SU-DHL-6 (cell line): ENCODE results near the gene HIVEP1.
"Not testable (repeated sequence)": the region's sequence is repeated elsewhere in the genome, so short reads cannot be mapped to it uniquely, and the experiment has no call there.

Experiments
- H2AFZ ChIP-seq: fragments of 200-600 bp; sonication (generic); 2 replicates; pipeline ENCODE4 v1.6.1; 2014; ENCODE audit warnings: low read depth, mild to moderate bottlenecking, moderate library complexity, mixed read lengths, antibody characterized with exemption, low read length; ENCODE audit not compliant: severe bottlenecking
- H3F3A ChIP-seq: fragments of 200-600 bp; shearing (Covaris generic); 2 replicates; pipeline ENCODE4 v1.6.0; 2016; ENCODE audit warnings: antibody characterized with exemption, mild to moderate bottlenecking; ENCODE audit not compliant: insufficient read depth
- H3K27ac ChIP-seq: fragments of 200-600 bp; sonication (generic); 2 replicates; pipeline ENCODE4 v1.5.1; 2016; ENCODE audit warnings: low read depth, mild to moderate bottlenecking, low read length, moderate library complexity, mixed read lengths
- H3K27me3 ChIP-seq: fragments of 200-600 bp; sonication (generic), shearing (Covaris generic); 2 replicates; pipeline ENCODE4 v1.6.0; 2014; ENCODE audit warnings: mild to moderate bottlenecking, low read length
- H3K36me3 ChIP-seq: fragments of 200-600 bp; sonication (generic); 2 replicates; pipeline ENCODE4 v1.6.1; 2014; ENCODE audit warnings: mild to moderate bottlenecking, low read length, mixed read lengths
- H3K4me2 ChIP-seq: fragments of 300-600, 200-600 bp; shearing (Covaris generic), sonication (generic); 2 replicates; pipeline ENCODE4 v1.6.0; 2014; ENCODE audit warnings: low read length, low read depth, mild to moderate bottlenecking; ENCODE audit not compliant: poor library complexity, severe bottlenecking
- H3K4me3 ChIP-seq: fragments of 200-600 bp; sonication (generic); 2 replicates; pipeline ENCODE4 v1.5.1; 2014; ENCODE audit warnings: antibody characterized with exemption, low read length, mild to moderate bottlenecking, mixed read lengths; ENCODE audit not compliant: insufficient read depth, poor library complexity, severe bottlenecking
- H3K79me2 ChIP-seq: fragments of 200-600 bp; sonication (generic); 2 replicates; pipeline ENCODE4 v1.6.1; 2014; ENCODE audit warnings: mild to moderate bottlenecking, low read length, moderate library complexity; ENCODE audit not compliant: insufficient read depth
- H3K9ac ChIP-seq: fragments of 200-600 bp; sonication (generic); 2 replicates; pipeline ENCODE4 v1.7.0; 2014; ENCODE audit warnings: mild to moderate bottlenecking, low read length
- H3K9me2 ChIP-seq: fragments of 200-600 bp; sonication (generic); replicated peaks from 2 replicates; pipeline ENCODE4 v1.6.1; 2014; ENCODE audit warnings: low read length; ENCODE audit not compliant: insufficient read depth
- H3K9me3 ChIP-seq: fragments of 200-600 bp; sonication (generic); 2 replicates; pipeline ENCODE4 v1.6.1; 2014; ENCODE audit warnings: low read length, mixed read lengths; ENCODE audit not compliant: insufficient read depth
- H4K20me1 ChIP-seq: fragments of 200-600 bp; sonication (generic); 2 replicates; pipeline ENCODE4 v1.6.1; 2014; ENCODE audit warnings: low read depth, mild to moderate bottlenecking, antibody characterized with exemption, low read length, moderate library complexity, mixed read lengths
- CTCF ChIP-seq: fragments of 200-600 bp; sonication (generic); IDR thresholded peaks from one replicate; pipeline ENCODE4 v1.5.1; 2017; ENCODE audit warnings: antibody characterized with exemption, mild to moderate bottlenecking, low read length, moderate library complexity; ENCODE audit not compliant: insufficient read depth, poor library complexity, severe bottlenecking
- EZH2phosphoT487 ChIP-seq: fragments of 200-600 bp; sonication (generic), shearing (Covaris generic); conservative IDR thresholded peaks from 2 replicates; pipeline ENCODE4 v1.6.1; 2018; ENCODE audit warnings: mild to moderate bottlenecking, antibody characterized with exemption, low read length, moderate library complexity, mixed read lengths

Gene HIVEP1

GRCh38 chr6:12152023-12152970, 140.2 kb downstream of the HIVEP1 start:
- no peak overlapping the region for H3K27ac ChIP-seq
- H3K79me2 ChIP-seq = no peaks in the 10 kb centered on the region
- H3K9ac ChIP-seq = no peak overlapping the region
- H3K27me3 ChIP-seq = no peaks in the 10 kb centered on the region
- no peak overlapping the region for H2AFZ ChIP-seq
- no peaks in the 10 kb centered on the region for H4K20me1 ChIP-seq
- no peak for TF ChIP-seq EZH2phosphoT487
- no peak for TF ChIP-seq CTCF
- H3K4me3 ChIP-seq = no peak overlapping the region
- no peaks in the 10 kb centered on the region for H3K9me2 ChIP-seq
- H3K4me2 ChIP-seq = no peak overlapping the region
- no peaks in the 10 kb centered on the region for H3K36me3 ChIP-seq
- no peaks in the 10 kb centered on the region for H3F3A ChIP-seq
- no peaks in the 10 kb centered on the region for H3K9me3 ChIP-seq

GRCh38 chr6:12155769-12156168, 143.7 kb downstream of the HIVEP1 start:
- H4K20me1 ChIP-seq, H2AFZ ChIP-seq, H3K4me2 ChIP-seq, H3F3A ChIP-seq, H3K36me3 ChIP-seq, H3K9me3 ChIP-seq, H3K27me3 ChIP-seq, H3K27ac ChIP-seq, H3K9me2 ChIP-seq, H3K79me2 ChIP-seq, H3K4me3 ChIP-seq, H3K9ac ChIP-seq: not testable (repeated sequence)

- H3K9ac ChIP-seq = no peak overlapping the region
- no peaks in the 10 kb centered on the region for H3K9me2 ChIP-seq
- TF ChIP-seq EZH2phosphoT487 = no peak
- no peak for TF ChIP-seq CTCF
- H2AFZ ChIP-seq = no peak overlapping the region
- H3K79me2 ChIP-seq = no peaks in the 10 kb centered on the region
- H3F3A ChIP-seq = no peaks in the 10 kb centered on the region
- H3K27ac ChIP-seq = no peak overlapping the region
- no peaks in the 10 kb centered on the region for H3K9me3 ChIP-seq
- H3K36me3 ChIP-seq = no peaks in the 10 kb centered on the region; the same call in 1 of the 2 replicates
- no peak overlapping the region for H3K4me3 ChIP-seq
- no peak overlapping the region for H3K4me2 ChIP-seq
- no peaks in the 10 kb centered on the region for H3K27me3 ChIP-seq
- no peaks in the 10 kb centered on the region for H4K20me1 ChIP-seq
Observed at GRCh38 chr6:12158686-12159415, 146.7 kb downstream of the HIVEP1 start.

GRCh38 chr6:12160326-12160725, 148.2 kb downstream of the HIVEP1 start:
- no peak overlapping the region for H3K4me3 ChIP-seq
- H3K27ac ChIP-seq = no peak overlapping the region
- no peak overlapping the region for H2AFZ ChIP-seq
- no peak overlapping the region for H3K4me2 ChIP-seq
- no peaks in the 10 kb centered on the region for H3K27me3 ChIP-seq
- H3K9me3 ChIP-seq = no peaks in the 10 kb centered on the region
- no peaks in the 10 kb centered on the region for H3K9me2 ChIP-seq
- H3K9ac ChIP-seq = no peak overlapping the region
- no peaks in the 10 kb centered on the region; the same call in 1 of the 2 replicates for H3K36me3 ChIP-seq
- TF ChIP-seq EZH2phosphoT487 = no peak
- no peak for TF ChIP-seq CTCF
- H3K79me2 ChIP-seq = no peaks in the 10 kb centered on the region
- no peaks in the 10 kb centered on the region for H3F3A ChIP-seq
- H4K20me1 ChIP-seq = no peaks in the 10 kb centered on the region
